G401.6 (cell line): ENCODE data around the gene PCDHA6.
"Not testable (repeated sequence)": the region's sequence is repeated elsewhere in the genome, so short reads cannot be mapped to it uniquely, and the experiment has no call there.

Source experiments
- FAIRE-seq: peaks from 2 replicates; lab custom pipeline; 2012; peaks lifted over from hg19 to GRCh38; lab: Jason Lieb, UNC

PCDHA6 gene

GRCh38 chr5:140827704-140828361 lies at the start of gene PCDHA6:
Gene PCDHA6 (plus strand): TSS chr5:140827960. CDS start chr5:140828092, 132 bp downstream.
- no peak for FAIRE-seq

- FAIRE-seq = no peak
These were observed 47.2 kb upstream of the PCDHA6 start for GRCh38 chr5:140780512-140780911.

GRCh38 chr5:140785905-140786686 lies 41.7 kb upstream of the PCDHA6 start, which contains the start of gene PCDHA1:
Gene PCDHA1 (plus strand): TSS chr5:140786140.
- no peak for FAIRE-seq

- not testable (repeated sequence) for FAIRE-seq
These were observed 40.3 kb upstream of the PCDHA6 start for GRCh38 chr5:140787422-140787821.

- not testable (repeated sequence) for FAIRE-seq
These were observed 39.8 kb upstream of the PCDHA6 start for GRCh38 chr5:140787849-140788504.

- no peak for FAIRE-seq
These were observed 36.7 kb upstream of the PCDHA6 start for GRCh38 chr5:140791089-140791488.

- FAIRE-seq = no peak
These were observed 33.0 kb upstream of the PCDHA6 start, which contains the start of gene PCDHA2 for GRCh38 chr5:140794595-140795258. Gene PCDHA2 (plus strand): TSS chr5:140794852.

GRCh38 chr5:140795259-140795641 lies 32.5 kb upstream of the PCDHA6 start:
- FAIRE-seq = no peak

- not testable (repeated sequence) for FAIRE-seq
These were observed 31.6 kb upstream of the PCDHA6 start for GRCh38 chr5:140796072-140796717.

GRCh38 chr5:140796718-140797095 lies 31.1 kb upstream of the PCDHA6 start:
- no peak for FAIRE-seq

- FAIRE-seq = no peak
These were observed 26.8 kb upstream of the PCDHA6 start, which contains the start of gene PCDHA3 for GRCh38 chr5:140800816-140801493. Gene PCDHA3 (plus strand): TSS chr5:140801057.

- FAIRE-seq = no peak
These were observed 26.3 kb upstream of the PCDHA6 start for GRCh38 chr5:140801494-140801841.

GRCh38 chr5:140802381-140802780 lies 25.4 kb upstream of the PCDHA6 start:
- not testable (repeated sequence) for FAIRE-seq

- FAIRE-seq = no peak
These were observed 24.9 kb upstream of the PCDHA6 start for GRCh38 chr5:140802781-140803271.

GRCh38 chr5:140806834-140807775 lies 20.7 kb upstream of the PCDHA6 start, which contains the start of gene PCDHA4:
Gene PCDHA4 (plus strand): TSS chr5:140807068.
- FAIRE-seq = peak; percentile 92

GRCh38 chr5:140808241-140808888 lies 19.4 kb upstream of the PCDHA6 start:
- FAIRE-seq = not testable (repeated sequence)

GRCh38 chr5:140808889-140809291 lies 18.9 kb upstream of the PCDHA6 start:
- no peak for FAIRE-seq

GRCh38 chr5:140821375-140822280 lies 6.1 kb upstream of the PCDHA6 start, which contains the start of gene PCDHA5:
Gene PCDHA5 (plus strand): TSS chr5:140821613.
- no peak for FAIRE-seq
